GM10266 (cell line): ENCODE measurements around the gene NODAL.
A peak's percentile ranks its signal among the peaks of the same experiment; 100 is the strongest.

ENCODE experiments used
- DNase-seq: peaks from one replicate; pipeline ENCODE4 v3.0.0; 2012; ENCODE audit errors: extremely low spot score
- TF ChIP-seq, protein P1 (sequence below): IDR thresholded peaks from 2 replicates; pipeline ENCODE4 v1.5.1; 2012; ENCODE audit warnings: mild to moderate bottlenecking, low read depth; ENCODE audit not compliant: control insufficient read depth, insufficient read depth; ENCODE audit errors: missing control alignments

The NODAL gene

DNA sequence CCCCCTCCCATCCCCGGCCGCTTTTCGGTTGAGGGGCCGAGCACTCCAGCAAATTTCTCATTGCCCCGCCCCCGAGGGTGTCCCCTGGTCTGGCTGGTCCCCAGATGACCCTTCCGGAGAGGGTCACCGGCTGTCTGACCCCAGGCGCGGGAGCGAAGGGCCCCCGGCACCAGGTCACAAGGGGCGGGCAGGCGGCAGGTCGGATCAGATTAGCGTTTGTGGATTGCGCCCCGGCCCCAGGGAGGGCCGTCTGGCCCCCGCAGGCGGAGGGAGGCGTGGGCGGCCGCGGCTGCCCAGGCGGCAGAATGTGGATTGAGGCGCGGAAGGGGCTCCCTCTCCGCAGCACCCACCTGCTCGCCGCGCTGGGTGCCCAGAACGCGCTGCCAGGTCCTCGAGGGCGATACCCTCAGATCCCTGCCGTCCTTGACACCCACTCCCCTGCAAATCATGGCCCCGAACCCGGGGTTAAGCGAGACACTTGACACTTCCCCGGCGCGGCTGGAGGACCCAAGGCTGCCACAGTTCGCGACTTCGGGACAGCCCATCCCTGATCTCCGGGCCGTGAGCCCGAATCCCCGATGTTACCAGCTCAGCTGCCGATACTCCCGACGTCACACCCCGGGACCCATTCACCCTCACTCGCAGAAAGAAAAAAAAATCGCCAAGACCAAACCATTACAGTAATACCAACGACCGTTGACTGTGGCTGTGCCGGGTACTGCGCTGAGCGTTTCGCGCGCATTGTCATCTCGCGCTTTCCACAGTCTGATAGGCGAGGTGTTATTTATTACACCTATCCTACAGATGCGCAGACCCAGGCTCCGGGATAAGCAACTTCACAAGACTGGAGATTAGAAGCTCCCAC, 953 bp downstream of the NODAL start:
- TF ChIP-seq, protein P1, sequence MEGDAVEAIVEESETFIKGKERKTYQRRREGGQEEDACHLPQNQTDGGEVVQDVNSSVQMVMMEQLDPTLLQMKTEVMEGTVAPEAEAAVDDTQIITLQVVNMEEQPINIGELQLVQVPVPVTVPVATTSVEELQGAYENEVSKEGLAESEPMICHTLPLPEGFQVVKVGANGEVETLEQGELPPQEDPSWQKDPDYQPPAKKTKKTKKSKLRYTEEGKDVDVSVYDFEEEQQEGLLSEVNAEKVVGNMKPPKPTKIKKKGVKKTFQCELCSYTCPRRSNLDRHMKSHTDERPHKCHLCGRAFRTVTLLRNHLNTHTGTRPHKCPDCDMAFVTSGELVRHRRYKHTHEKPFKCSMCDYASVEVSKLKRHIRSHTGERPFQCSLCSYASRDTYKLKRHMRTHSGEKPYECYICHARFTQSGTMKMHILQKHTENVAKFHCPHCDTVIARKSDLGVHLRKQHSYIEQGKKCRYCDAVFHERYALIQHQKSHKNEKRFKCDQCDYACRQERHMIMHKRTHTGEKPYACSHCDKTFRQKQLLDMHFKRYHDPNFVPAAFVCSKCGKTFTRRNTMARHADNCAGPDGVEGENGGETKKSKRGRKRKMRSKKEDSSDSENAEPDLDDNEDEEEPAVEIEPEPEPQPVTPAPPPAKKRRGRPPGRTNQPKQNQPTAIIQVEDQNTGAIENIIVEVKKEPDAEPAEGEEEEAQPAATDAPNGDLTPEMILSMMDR = no peak
- DNase-seq = peak; percentile 38

DNA sequence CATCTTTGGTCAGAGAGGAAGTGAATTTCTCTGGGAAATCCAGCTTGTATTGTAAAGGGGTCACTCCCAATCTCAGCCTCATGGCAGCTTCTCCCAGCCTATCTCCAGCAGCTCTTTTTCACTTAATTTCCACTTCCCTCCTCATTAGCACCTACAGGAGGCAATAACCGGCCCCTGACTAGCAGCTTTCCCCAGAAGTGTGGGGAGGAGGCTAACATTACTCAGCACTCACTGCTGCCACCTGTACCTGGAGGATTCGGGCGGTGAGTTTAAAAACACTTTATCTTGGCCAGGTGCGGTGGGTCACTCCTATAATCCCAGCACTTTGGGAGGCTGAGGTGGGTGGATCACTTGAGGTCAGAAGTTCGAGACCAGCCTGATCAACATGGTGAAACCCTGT, 3.8 kb downstream of the NODAL start:
- TF ChIP-seq, protein P1 = no peak
- no peak for DNase-seq

DNA sequence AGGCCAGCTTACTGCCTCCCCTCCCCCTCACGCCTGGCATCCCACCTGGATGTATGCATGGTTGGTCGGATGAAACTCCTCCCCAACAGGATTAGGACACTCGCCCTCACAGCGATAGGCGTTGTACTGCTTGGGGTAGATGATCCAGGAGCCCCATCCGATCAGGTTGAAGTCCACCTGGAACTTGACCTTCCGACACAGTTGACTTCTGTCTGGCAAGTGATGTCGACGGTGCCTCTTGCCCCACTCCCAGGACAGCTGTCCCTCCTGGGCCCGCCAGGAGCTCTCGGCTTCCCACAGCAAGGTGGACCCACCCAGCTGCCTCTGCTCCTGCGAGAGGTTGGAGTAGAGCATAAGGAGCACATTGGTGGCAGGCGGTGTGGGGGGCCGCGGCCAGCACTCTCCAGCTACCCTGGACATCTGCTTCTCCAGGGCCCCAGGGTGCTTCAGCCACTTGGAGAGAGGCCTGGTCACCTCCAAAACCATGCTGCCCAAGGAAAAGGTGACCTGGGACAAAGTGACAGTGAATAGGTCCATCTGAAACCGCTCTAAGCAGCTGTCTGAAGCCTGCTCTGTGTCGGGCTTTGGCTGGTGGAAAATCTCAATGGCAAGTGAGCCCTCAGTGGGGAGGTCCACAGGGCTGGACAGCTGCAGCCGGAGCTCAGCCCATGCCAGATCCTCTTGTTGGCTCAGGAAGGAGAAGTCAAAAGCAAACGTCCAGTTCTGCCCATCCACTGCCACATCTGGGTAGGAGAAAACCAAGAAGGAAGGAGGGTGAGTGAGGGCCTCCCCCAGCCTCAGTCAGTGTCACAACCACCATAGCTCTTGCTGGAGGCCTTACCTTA, 6.0 kb downstream of the NODAL start:
- TF ChIP-seq, protein P1 = no peak

DNA sequence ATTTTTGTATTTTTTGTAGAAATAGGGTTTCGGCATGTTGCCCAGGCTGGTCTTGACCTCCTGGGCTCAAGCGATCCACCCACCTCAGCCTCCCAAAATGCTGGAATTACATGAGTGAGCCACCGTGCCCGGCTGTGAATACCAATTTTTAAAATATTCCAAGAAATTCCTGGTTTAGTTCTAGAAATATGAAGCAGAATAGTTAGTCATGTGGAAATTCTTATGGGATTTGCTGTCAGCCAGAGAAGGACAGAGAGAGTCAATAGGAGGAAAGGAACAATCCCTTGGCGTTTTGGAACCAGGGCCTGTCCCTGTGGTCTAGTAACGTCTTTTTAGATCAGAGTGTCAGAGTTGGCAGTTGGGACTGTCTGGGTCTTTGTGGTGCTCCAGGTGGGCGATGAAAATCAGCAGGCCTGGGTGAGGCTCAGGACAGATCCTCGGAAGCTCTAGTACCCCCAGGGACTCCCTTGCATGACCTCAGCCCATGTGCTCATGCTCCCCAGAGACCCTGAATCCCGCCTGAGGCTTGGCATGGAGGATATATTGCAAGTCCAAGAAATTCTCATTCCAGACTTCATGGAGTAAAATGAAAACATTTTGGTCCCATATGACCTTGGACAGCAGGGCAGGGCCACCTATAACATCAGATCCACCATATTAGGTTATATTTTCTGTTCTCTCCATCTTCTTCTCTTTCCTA, 7.8 kb downstream of the NODAL start:
- TF ChIP-seq, protein P1 = no peak
- no peak for DNase-seq

More for the DNA sequence above, 6.0 kb downstream of the NODAL start:
- DNase-seq = no peak

DNA sequence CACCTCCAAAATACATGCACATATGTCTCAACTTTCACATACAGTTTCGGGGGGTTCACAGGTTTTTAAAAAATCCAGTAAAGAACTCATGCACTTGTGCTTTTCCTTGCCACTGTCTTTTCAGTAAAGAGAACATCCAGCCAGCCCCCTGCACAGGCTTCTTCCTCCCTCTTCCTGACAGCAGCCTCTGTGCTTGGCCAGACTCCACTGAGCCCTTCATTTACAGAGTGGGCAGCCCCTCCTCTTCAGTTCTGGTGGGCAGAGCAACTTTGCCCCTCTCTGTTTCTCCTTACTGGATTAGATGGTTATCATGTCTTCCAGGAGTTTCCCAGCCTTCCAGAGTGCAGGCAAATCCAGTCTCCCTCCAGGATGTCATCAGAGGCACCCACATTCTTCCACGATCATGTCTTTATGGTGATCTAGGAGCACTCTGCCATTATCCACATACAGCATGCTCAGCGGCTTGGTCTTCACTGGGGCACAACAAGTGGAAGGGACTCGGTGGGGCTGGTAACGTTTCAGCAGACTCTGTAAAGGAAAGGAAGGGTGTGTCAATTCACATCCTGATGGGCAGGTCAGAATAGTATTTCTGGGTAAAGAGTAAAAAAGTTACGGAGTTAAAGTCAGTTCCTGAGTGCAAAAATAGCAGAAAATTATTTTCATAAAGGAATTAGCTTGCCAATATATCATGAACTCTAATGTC, 8.8 kb downstream of the NODAL start:
- DNase-seq = no peak
- TF ChIP-seq, protein P1 = no peak

DNA sequence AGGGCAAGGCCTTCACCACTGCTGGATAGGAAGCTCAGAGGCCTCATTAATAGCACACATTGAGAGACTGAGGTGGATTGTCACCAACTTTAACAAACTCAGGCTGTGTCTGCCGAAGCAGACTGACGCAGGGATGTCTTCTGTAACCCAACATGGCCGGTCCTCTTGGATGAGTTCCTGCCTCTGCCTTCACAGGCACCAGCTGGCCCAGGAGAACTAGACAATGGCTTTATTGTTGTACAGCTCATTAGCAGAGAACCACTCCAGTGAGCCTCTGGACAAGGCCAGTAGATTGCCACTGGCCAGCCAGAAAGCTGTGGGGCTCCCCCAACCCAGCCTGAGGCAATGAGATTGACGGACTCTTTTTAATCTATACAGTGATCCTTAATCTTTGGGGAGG, 9.4 kb downstream of the NODAL start:
- DNase-seq = no peak
- TF ChIP-seq, protein P1 = no peak
